ENCODE measurements around the gene ROR2.

The ROR2 gene

DNA sequence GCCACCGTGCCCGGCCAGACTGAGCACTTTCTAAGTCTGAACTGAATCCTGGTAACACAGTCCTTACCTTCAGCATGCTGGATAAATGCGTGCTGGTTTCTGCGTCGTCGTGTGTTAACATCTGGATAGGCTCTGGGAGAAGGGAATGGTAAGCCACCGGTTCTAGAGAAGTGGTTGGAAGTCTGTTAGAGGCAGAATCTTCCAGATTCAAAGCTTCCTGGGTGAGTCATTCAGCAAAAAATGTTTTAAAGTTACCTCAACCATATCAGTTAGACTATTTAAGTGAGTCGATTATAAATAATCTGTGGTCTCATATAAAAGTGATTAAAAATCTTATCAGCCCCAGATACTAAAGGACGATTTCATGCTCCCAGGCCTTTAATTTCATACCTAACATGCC is 269.9 kb downstream of the ROR2 start:
- no peak overlapping the region for H3K9ac ChIP-seq (ENCODE audit: low read length)
- H3K4me3 ChIP-seq (ENCODE audit: insufficient read depth, low read length, poor library complexity, severe bottlenecking): no peak overlapping the region
- H3F3A ChIP-seq (ENCODE audit: insufficient read depth): no peaks in the 10 kb centered on the region
- H3K27me3 ChIP-seq (ENCODE audit: low read length): no peaks in the 10 kb centered on the region
- H3K27ac ChIP-seq (ENCODE audit: low read depth, low read length): no peak overlapping the region
- TF ChIP-seq, protein P1, sequence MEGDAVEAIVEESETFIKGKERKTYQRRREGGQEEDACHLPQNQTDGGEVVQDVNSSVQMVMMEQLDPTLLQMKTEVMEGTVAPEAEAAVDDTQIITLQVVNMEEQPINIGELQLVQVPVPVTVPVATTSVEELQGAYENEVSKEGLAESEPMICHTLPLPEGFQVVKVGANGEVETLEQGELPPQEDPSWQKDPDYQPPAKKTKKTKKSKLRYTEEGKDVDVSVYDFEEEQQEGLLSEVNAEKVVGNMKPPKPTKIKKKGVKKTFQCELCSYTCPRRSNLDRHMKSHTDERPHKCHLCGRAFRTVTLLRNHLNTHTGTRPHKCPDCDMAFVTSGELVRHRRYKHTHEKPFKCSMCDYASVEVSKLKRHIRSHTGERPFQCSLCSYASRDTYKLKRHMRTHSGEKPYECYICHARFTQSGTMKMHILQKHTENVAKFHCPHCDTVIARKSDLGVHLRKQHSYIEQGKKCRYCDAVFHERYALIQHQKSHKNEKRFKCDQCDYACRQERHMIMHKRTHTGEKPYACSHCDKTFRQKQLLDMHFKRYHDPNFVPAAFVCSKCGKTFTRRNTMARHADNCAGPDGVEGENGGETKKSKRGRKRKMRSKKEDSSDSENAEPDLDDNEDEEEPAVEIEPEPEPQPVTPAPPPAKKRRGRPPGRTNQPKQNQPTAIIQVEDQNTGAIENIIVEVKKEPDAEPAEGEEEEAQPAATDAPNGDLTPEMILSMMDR (IDR thresholded peaks at IDR 0.05; ENCODE audit: insufficient read depth, low read length, poor library complexity, severe bottlenecking): no peak
- TF ChIP-seq EZH2phosphoT487 (conservative IDR thresholded peaks at IDR 0.05; ENCODE audit: low read length): no peak
- H3K9me2 ChIP-seq (replicated peaks; ENCODE audit: insufficient read depth, low read length): no peaks in the 10 kb centered on the region
- no peaks in the 10 kb centered on the region for H3K36me3 ChIP-seq (ENCODE audit: low read length)
- no peak overlapping the region for H2AFZ ChIP-seq (ENCODE audit: low read depth, low read length, severe bottlenecking)
- no peaks in the 10 kb centered on the region for H3K9me3 ChIP-seq (ENCODE audit: insufficient read depth, low read length)
- no peaks in the 10 kb centered on the region for H4K20me1 ChIP-seq (ENCODE audit: low read depth, low read length)
- no peaks in the 10 kb centered on the region for H3K79me2 ChIP-seq (ENCODE audit: insufficient read depth, low read length)
- H3K4me2 ChIP-seq (ENCODE audit: low read depth, low read length, poor library complexity, severe bottlenecking): no peak overlapping the region

DNA sequence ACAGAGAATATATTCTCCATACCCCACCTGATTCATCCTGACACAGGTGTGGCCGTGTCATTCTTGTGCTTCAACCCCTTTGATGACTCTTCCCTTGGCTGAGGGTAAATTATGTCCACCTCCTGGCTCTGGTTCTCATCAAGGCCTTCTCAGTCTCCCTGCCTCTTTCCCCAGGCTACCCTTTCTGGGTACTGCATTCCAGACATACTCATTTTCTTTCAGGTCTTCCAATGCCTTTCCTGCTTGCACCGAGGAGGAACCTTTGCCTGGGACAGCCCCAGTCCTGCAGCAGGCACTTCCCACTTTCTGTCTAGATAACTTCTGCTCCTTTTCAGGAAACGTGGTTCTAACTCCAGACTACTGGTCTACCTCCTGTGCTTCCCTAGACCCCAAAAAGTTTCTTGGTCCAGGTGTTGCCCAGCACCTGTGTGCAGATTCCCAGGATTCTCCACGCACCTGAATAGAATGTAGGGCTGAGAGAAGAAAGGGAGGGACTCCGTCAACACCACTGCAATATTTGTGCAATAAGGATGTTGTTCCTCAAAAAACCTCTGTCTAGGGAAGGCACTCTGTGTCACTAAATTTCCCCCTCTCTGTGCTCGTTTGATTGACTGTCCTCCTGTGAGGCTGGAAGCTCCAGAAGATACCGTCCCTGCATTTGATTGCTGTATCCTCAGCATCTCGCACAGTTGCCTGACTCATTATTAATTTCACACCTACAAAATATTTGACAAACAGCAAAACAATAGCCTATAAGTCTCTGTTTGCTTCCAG is 271.0 kb downstream of the ROR2 start:
- Histone ChIP-seq H3K79me2 (ENCODE audit: insufficient read depth, low read length) (no peaks in the 10 kb centered on the region), H2AFZ (ENCODE audit: low read depth, low read length, severe bottlenecking) (no peak overlapping the region), H3K9me3 (ENCODE audit: insufficient read depth, low read length) (no peaks in the 10 kb centered on the region), H3K9me2 (replicated peaks; ENCODE audit: insufficient read depth, low read length) (no peaks in the 10 kb centered on the region), H3K27me3 (ENCODE audit: low read length) (no peaks in the 10 kb centered on the region), H3K36me3 (ENCODE audit: low read length) (no peaks in the 10 kb centered on the region), H3K9ac (ENCODE audit: low read length) (no peak overlapping the region), H3F3A (ENCODE audit: insufficient read depth) (no peaks in the 10 kb centered on the region), H3K4me2 (ENCODE audit: low read depth, low read length, poor library complexity, severe bottlenecking) (no peak overlapping the region), H4K20me1 (ENCODE audit: low read depth, low read length) (no peaks in the 10 kb centered on the region), H3K4me3 (ENCODE audit: insufficient read depth, low read length, poor library complexity, severe bottlenecking) (no peak overlapping the region), H3K27ac (ENCODE audit: low read depth, low read length) (no peak overlapping the region)
- TF ChIP-seq, protein P1 (IDR thresholded peaks at IDR 0.05; ENCODE audit: insufficient read depth, low read length, poor library complexity, severe bottlenecking): no peak
- no peak for TF ChIP-seq EZH2phosphoT487 (conservative IDR thresholded peaks at IDR 0.05; ENCODE audit: low read length)

DNA sequence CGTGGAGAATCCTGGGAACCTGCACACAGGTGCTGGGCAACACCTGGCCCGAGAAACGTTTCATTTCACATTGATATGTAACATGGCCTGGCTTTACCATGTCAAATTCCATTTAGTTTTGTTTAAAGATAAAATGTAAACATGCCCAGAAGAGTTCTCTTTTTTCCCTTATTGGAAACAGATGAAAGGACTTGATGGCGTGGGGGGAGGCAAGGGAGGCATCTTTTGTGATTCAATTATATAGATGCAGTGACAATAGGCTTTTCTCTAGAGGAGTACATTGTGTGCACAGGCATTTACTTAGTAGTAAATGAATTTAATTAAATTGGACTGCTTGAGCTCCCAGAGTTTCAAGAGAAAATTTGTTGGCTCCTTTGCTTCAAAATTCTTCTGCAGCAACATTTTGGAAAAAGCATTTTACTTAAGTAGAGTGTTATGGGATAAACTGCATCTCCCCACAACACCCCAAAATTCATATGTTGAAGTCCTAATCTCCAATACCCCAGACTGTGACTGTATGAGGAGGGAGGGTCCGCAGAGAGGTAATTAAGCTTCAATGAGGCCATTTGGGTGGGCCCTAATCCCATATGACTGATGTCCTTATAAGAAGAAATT is 272.1 kb downstream of the ROR2 start:
- no peaks in the 10 kb centered on the region for H3K9me2 ChIP-seq (replicated peaks; ENCODE audit: insufficient read depth, low read length)
- H3K9ac ChIP-seq (ENCODE audit: low read length): no peak overlapping the region
- no peaks in the 10 kb centered on the region for H3K9me3 ChIP-seq (ENCODE audit: insufficient read depth, low read length)
- no peaks in the 10 kb centered on the region for H3F3A ChIP-seq (ENCODE audit: insufficient read depth)
- TF ChIP-seq, protein P1 (IDR thresholded peaks at IDR 0.05; ENCODE audit: insufficient read depth, low read length, poor library complexity, severe bottlenecking): no peak
- TF ChIP-seq EZH2phosphoT487 (conservative IDR thresholded peaks at IDR 0.05; ENCODE audit: low read length): no peak
- no peaks in the 10 kb centered on the region for H3K79me2 ChIP-seq (ENCODE audit: insufficient read depth, low read length)
- no peak overlapping the region for H3K4me2 ChIP-seq (ENCODE audit: low read depth, low read length, poor library complexity, severe bottlenecking)
- H3K4me3 ChIP-seq (ENCODE audit: insufficient read depth, low read length, poor library complexity, severe bottlenecking): no peak overlapping the region
- no peaks in the 10 kb centered on the region for H4K20me1 ChIP-seq (ENCODE audit: low read depth, low read length)
- H3K27ac ChIP-seq (ENCODE audit: low read depth, low read length): no peak overlapping the region
- H3K36me3 ChIP-seq (ENCODE audit: low read length): no peaks in the 10 kb centered on the region
- H2AFZ ChIP-seq (ENCODE audit: low read depth, low read length, severe bottlenecking): no peak overlapping the region
- H3K27me3 ChIP-seq (ENCODE audit: low read length): no peaks in the 10 kb centered on the region
